ENCODE data around the gene LRRC27. TPM values are rescaled to one million over a fixed set of nuclear protein-coding genes. Genes with fewer than 3 reads are reported as not detected.

The LRRC27 gene
- total RNA-seq, 6 donors from 2014 or later: 7.4 to 110 (median 15.1) TPM

DNA sequence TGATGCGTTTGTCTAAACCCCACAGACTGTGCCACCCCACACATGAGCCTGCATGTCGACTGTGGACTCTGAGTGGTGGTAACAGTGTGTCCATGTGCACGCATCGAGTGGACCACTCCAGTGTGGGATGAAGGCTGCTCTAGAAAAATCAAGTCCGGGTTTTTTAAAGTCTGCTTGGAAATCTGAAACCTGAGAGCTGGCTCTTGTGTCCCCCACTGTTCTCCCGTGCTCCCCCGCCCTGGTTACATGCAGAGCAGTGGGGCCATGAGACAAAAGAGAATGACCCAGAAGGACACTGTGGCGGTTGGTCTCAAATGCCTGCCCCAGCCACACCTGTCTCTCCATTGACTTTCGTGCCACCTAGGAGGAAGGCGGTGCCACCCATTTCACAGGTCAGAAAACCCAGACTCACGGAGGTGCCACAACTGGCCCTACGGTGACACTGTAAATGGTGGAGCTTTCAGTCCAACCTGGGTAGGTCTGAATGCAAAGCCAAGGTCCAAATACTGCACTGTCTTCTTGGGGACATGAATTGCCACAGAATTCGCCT lies 37.7 kb downstream of the LRRC27 start:
- Histone ChIP-seq H3K4me1 (no peaks in the 10 kb centered on the region), H3K9me3 (no peaks in the 10 kb centered on the region), H3K27me3 (no peaks in the 10 kb centered on the region), H3K27ac (no peak overlapping the region), H3K36me3 (peaks cover 0 to 24% (median 9%) of the 10 kb centered on the region in 4 donors), H3K4me3 (no peak overlapping the region)
- no peak for ATAC-seq (ENCODE audit: low FRiP score in 2 of 2)
- WGBS, 2 donors: 91 to 95% methylated on average over 12 to 13 of the region's 13 CpGs
- no peak for DNase-seq
- TF ChIP-seq, protein P1, sequence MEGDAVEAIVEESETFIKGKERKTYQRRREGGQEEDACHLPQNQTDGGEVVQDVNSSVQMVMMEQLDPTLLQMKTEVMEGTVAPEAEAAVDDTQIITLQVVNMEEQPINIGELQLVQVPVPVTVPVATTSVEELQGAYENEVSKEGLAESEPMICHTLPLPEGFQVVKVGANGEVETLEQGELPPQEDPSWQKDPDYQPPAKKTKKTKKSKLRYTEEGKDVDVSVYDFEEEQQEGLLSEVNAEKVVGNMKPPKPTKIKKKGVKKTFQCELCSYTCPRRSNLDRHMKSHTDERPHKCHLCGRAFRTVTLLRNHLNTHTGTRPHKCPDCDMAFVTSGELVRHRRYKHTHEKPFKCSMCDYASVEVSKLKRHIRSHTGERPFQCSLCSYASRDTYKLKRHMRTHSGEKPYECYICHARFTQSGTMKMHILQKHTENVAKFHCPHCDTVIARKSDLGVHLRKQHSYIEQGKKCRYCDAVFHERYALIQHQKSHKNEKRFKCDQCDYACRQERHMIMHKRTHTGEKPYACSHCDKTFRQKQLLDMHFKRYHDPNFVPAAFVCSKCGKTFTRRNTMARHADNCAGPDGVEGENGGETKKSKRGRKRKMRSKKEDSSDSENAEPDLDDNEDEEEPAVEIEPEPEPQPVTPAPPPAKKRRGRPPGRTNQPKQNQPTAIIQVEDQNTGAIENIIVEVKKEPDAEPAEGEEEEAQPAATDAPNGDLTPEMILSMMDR (IDR thresholded peaks at IDR 0.05): no peak
- no peak for TF ChIP-seq POLR2A (IDR thresholded peaks at IDR 0.05)
- no peak for TF ChIP-seq EP300 (IDR thresholded peaks at IDR 0.05)
- TF ChIP-seq POLR2AphosphoS5 (IDR thresholded peaks at IDR 0.05): no peak

DNA sequence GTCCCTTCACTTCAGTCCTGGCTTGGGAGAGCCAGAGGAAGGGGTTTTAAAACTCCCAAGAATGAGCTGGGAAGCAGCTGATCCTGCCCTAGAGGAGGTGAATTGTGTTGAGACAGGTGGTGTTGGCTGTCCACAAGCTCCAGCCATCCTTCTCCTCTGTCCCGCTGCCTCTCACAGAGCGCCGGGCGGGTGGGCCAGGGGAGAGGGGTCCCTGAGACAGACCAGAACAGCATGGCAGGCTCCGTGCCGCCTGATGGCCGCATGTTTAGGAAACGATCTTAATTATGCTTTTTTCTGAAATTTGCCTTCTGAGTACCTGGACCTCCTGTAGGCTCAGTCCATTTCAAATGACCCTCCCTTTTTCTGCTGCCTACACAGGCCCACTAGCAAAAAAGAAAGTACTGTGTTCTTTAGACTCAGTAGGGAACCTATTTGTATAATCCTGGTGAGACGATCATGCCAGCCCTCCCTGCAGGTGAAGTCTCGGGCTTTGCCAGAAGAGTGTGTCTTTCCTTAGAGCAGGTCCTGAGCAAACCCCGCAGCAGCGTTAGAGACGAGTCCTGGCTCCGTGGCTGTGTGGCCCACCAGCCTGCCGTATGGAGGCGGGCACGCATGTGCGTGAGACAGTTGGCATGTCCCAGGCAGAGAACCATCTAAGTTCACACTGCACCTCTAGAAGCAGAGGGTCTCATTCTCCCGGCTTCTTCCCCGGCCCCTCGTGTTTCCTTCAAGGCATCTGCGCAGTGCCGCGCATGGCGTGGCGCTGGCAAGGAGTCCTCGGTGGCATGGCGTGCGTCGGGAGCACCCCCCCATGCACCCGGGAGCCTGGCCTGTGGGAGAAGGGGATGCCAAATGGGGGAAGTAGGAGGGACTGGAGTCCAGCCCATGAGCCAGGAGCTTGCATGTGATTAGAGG lies 38.7 kb downstream of the LRRC27 start:
- peaks cover 0 to 4% (median 2%) of the 10 kb centered on the region in 4 donors for H3K4me1 ChIP-seq
- DNase-seq (no peak), ATAC-seq (ENCODE audit: low FRiP score in 2 of 2) (no peak)
- H3K9me3 ChIP-seq: no peaks in the 10 kb centered on the region
- TF ChIP-seq, protein P1 (IDR thresholded peaks at IDR 0.05): no peak
- TF ChIP-seq EP300 (IDR thresholded peaks at IDR 0.05) (no peak), POLR2AphosphoS5 (IDR thresholded peaks at IDR 0.05) (no peak), POLR2A (IDR thresholded peaks at IDR 0.05) (no peak)
- no peak overlapping the region for H3K27ac ChIP-seq
- peaks cover 0 to 17% (median 7%) of the 10 kb centered on the region in 4 donors for H3K36me3 ChIP-seq
- H3K27me3 ChIP-seq: no peaks in the 10 kb centered on the region
- WGBS, 2 donors: 94 to 95% methylated on average over 15 to 31 of the region's 31 CpGs
- no peak overlapping the region for H3K4me3 ChIP-seq

DNA sequence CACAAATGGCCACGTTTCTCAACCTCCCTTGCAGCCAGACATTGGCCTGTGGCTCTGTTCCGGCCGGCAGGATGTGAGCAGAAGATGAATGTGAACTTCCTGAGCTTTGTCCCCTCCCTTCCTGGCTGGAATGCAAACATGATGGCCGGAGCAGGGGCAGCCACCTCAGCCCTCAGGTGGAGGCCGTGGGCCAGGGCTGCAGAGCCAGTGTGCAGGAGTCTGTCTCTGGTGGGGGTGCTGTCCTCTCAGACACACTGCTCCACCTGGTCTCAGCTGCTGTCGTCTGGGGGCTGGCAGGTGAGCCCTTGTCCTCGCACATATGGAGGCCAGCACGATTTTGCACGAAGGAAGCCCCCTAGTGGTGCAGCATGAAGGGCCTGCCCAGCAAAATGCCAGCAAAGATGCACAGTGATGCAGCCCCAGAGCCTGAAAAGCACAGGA lies 39.7 kb downstream of the LRRC27 start:
- Histone ChIP-seq H3K27me3 (no peaks in the 10 kb centered on the region), H3K9me3 (no peaks in the 10 kb centered on the region), H3K36me3 (peaks cover 0 to 8% (median under 1%) of the 10 kb centered on the region in 4 donors), H3K4me1 (peaks cover 0 to 10% (median 8%) of the 10 kb centered on the region in 4 donors), H3K27ac (no peak overlapping the region), H3K4me3 (no peak overlapping the region)
- ATAC-seq (ENCODE audit: low FRiP score in 2 of 2) (no peak), DNase-seq (no peak)
- TF ChIP-seq POLR2AphosphoS5 (IDR thresholded peaks at IDR 0.05): no peak
- TF ChIP-seq, protein P1 (IDR thresholded peaks at IDR 0.05): no peak
- TF ChIP-seq EP300 (IDR thresholded peaks at IDR 0.05): no peak
- no peak for TF ChIP-seq POLR2A (IDR thresholded peaks at IDR 0.05)
- WGBS, 2 donors: 75 to 83% methylated on average over 4 to 8 of the region's 9 CpGs

DNA sequence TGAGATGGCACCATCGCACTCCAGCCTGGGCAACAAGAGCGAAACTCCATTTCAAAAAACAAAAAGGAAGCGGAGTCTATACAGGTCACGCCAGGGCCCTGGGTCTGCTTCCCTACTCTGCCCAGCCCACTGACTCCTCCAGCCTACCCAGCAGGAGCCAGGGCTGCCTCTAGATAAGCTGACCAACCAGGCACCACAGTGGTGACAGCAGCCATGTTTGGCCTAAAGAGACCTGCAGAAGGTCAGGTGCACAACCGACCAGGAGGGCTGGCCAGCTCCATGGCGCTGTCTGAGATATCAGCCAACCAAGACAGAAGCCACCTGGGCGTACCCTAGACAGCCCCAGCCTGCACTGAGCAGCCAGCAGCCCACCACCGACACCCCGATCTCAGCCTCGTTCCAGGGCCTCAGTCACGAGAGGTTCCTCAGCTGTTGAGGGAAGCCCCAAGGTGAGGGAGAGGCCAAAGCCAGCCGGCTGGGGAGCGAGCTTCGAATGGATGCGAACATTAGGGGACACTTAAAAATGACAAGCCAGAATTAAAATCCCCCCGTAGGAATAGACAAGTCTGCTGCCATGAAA lies 40.6 kb downstream of the LRRC27 start:
- TF ChIP-seq POLR2A (IDR thresholded peaks at IDR 0.05): no peak
- DNase-seq: no peak
- Histone ChIP-seq H3K9me3 (no peaks in the 10 kb centered on the region), H3K27me3 (no peaks in the 10 kb centered on the region), H3K36me3 (no peaks in the 10 kb centered on the region), H3K4me1 (peaks cover 0 to 10% (median 8%) of the 10 kb centered on the region in 4 donors), H3K4me3 (no peak overlapping the region), H3K27ac (no peak overlapping the region)
- no peak for ATAC-seq (ENCODE audit: low FRiP score in 2 of 2)
- 96 to 98% methylated on average over 7 to 15 of the region's 16 CpGs for WGBS, 2 donors

GRCh38 chr10:132373241-132373955 lies 41.4 kb downstream of the LRRC27 start:
- no peak for ATAC-seq (ENCODE audit: low FRiP score in 2 of 2)
- 85 to 92% methylated on average over 25 of the region's 25 CpGs for WGBS, 2 donors
- H3K27ac ChIP-seq: no peak overlapping the region
- TF ChIP-seq EP300 (IDR thresholded peaks at IDR 0.05) (no peak), POLR2AphosphoS5 (IDR thresholded peaks at IDR 0.05) (no peak)
- TF ChIP-seq, protein P1 (IDR thresholded peaks at IDR 0.05): no peak
- peaks cover 0 to 10% (median 8%) of the 10 kb centered on the region in 4 donors for H3K4me1 ChIP-seq
- H3K4me3 ChIP-seq: no peak overlapping the region
- no peaks in the 10 kb centered on the region for H3K27me3 ChIP-seq
- H3K36me3 ChIP-seq: no peaks in the 10 kb centered on the region
- DNase-seq: no peak
- H3K9me3 ChIP-seq: no peaks in the 10 kb centered on the region
